ENCODE measurements around the gene SLC6A16.
"Not testable (repeated sequence)": the region's sequence is repeated elsewhere in the genome, so short reads cannot be mapped to it uniquely, and the experiment has no call there.

Gene SLC6A16

DNA sequence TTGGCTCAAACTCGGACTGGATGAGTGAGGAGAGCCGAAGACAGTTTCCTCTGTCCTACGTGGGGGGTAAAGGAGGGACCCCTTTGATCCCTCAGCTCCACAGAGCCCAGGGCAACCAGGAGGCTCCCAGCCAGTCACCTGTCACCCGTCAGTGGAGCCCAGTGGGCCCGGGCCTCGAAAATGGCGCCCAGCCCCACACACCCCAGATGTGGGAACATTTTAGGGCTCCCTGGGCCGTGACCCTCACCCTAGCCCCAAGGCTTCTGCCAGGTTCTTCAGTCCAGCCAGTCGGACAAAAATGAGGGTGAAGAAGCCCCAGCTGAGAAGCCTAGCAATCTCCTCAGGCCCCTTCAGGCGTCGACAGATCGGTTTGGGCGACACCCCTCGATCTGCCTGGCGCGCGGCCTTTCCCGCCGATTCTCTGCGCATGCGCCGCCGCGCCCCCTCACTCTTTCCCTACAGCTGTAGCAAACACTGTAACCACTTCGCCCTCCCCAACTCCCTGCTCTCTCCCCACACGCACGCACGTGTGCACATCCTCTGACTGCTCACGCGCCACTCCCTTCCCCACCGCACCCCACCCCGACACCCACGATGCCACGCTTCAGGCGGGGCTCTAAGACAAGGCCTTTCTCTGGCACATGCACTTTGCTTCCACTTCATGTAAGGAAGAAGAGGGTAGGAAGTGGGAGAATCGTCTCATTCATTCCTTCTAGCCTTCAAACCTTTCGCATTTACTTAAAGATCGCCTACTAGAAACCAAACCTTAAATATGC, at the start of gene SLC6A16:
Gene SLC6A16 (minus strand): TSS at position 391 of the 776 bp plus-strand sequence. CDS start 13,844 bp downstream, outside the sequence.
- no peak for DNase-seq

DNA sequence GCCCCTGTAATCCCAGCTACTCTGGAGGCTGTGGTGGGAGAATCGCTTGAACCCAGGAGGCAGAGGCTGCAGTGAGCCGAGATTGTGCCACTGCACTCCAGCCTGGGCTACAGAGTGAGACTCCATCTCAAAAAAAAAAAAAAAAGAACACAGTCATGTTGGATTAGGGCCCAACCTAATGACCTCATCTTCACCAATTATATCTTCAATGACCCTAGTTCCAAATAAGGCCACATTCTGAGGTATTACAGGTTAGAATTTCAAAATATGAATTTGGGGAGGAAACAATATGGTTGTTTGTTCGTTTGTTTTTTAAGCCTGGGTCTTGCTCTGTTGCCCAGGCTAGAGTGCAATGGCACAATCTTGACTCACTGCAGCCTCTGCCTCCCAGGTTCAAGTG, 48.2 kb upstream of the SLC6A16 start:
- not testable (repeated sequence) for DNase-seq

DNA sequence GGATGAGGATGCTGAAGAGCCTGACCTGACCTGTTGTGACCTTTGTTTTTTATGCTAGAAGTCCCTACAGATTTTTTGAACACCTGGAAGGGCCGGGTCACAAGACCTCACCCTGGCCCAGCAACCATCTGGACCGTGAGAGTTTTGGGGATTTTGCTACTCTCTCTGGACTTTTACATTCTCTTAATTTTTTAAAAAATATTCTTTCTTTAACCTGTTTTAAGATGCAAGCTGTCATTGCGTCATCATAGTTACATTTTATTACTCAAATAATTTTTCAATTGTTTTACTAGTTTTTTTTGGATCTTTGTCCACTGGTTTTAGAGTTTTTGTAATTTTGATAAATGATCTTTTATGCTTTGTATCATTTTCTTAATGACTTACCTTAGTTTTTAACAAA, 46.2 kb upstream of the SLC6A16 start:
- no peak for DNase-seq

DNA sequence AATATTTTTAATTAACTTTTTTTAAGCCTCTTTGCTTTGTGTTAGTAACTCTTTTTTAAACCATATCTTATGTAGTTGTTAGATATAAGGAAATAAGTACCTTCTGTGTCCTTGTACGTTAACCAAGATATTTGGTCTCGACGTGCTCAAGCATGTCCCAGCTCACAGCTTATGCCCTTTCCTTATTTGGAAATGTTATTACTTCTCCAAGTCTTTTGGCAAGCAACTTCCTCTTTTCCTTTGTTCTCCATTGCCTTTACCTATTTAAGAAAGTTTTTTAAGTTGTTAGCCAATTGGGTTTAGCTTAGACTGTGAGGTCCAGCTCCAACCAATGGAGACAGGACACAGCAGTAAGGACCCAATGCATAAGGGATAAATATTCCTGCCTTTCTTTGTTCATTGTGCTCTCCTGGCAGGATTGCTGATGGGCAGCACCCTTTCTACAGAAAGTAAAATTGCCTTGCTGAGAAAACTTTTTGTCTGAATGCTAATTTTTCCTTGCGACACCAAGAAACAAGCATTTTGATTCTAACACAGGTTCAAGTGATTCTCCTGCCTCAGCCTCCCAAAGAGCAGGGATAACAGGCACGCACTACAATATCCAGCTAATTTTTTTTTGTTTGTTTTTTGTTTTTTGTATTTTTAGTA, 43.8 kb upstream of the SLC6A16 start:
- DNase-seq = no peak

DNA sequence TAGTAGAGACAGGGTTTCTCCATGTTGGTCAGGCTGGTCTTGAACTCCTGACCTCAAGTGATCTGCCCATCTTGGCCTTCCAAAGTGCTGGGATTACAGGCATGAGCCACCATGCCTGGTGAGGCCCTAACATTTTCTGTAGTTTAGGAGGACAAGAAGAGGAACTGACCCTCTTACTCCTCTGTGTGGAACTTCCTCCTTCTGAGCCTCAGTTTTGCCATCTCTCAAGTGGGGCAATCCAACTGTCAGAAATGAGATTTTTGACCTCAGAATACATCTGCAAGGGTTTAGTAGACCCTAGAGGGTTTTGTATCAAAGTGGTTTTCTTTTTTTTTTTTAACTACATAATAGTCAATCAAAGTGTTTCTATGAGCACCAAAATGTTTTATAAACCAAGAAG, 41.1 kb upstream of the SLC6A16 start:
- DNase-seq = no peak

DNA sequence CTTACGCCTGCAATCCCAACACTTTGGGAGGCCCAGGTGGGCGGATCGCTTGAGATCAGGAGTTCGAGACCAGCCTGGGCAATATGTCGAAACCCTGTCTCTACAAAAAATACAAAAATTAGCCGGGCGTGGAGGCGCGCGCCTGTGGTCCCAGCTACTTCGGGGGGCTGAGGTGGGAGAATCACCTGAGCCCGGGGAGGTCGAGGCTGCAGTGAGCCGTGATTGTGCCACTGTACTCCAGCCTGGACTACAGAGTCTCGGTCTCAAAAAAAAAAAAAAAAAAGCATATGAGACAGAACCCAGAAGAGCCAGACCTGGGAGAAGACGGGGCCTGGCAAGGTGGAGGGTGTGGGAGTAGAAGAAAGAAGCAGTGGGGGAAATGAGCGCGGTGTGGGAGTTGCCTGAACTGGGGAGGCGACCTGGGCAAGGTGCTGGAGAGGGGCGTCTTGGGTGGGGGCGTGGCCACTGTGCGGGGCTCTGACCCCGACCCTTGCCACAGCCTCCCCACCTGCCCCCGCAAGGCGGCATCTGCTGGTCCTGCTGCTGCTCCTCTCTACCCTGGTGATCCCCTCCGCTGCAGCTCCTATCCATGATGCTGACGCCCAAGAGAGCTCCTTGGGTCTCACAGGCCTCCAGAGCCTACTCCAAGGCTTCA, 39.2 kb upstream of the SLC6A16 start:
- DNase-seq = no peak

DNA sequence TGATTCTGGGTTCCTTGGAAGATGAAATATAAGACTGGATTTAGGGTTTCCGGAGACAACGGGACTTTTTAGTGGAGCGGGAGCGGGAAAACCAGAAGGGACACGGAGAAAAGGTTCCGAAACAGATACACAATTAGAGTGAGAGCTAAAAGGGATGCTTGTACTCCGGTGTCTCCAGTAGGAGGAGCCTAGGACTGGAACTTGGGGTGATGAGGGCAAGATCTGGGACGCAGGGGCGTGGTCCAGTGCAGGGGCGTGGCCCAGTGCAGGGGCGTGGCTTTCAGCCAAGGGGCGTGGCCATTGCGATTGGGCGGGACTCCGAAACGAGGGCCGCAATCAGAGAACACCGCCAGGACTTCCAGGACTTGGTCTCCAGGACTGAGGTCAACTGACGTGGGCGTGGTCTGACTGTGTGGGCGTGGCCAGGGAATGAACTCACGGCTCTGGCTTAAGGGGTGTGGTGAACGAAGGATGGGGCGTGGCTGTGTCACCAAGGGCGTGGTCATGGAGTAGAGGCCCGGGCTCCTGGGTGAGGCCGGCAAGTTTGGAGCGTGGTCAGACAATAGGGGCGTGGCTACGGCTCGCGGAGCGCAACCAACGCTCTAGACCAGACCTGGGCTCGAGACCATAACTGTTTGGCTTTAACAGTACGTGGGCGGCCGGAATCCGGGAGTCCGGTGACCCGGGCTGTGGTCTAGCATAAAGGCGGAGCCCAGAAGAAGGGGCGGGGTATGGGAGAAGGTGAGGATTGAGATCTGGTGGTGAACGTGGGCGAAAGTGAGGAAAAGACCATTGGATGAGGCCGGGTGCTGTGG, 38.5 kb upstream of the SLC6A16 start, which contains the start of gene DKKL1:
Gene DKKL1 (plus strand): TSS at position 610 of the 815 bp plus-strand sequence. CDS start 122 bp downstream, at position 732.
- DNase-seq = peak; percentile 83 to 84

DNA sequence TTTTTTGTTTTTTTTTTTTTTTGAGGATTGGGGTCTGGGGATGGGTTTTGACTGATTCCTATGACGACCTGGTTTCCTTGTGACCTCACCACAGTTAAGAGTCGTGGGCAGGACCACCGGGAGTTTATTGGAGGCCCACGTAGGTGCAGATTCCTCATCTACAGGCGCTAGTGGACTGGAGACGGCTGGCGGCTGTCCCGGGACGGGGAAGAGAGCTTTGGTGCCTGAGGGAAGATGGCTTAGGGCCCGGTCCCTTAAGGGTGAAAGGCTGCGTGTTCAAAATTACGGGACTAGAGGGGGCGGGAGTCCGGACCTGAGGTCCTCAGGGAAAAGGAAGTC, 37.9 kb upstream of the SLC6A16 start:
- DNase-seq = no peak

DNA sequence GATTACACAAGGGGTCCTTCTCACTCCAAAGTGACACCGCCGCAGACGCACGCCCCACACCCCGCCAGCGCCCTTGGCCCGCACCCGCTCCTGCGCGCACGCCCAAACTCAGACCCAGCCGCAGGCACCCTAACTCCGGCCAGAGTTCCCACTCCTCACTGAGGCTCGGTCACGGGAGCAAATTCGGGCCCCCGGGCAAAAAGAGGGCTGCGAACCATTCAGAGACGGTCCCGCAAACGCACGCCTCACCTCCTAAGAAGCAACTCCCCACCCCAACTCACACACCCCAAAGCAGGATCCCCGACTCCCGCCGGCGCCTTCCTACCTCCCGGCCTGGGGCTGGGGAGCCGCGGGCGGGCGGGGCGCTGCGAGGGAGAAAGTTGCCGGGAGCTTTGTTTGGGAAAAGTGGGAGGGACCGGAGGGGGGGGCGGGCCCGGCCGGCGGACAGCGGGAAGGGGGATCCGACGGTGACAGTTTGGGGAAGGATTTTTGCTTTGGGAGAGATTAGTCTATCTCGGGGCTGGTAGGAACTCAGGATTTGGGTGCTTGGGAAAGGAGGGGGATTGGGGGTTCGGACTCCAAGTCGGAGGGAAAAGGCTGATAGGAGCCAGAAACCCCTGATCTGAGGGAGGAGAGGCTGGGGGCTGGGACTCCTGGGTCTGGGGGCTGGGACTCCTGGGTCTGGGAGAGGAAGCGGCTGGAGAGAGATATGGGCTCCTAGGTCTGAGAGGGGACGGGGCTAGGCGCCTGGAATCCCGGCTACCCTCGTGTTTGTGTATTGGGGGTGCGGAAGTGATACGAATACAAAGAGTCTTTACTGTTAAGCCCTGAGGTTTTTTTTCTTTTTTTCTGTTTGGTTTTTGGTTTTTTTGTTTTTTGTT, 37.3 kb upstream of the SLC6A16 start, which contains the start of gene TEAD2:
Gene TEAD2 (minus strand): TSS at position 369 of the 881 bp plus-strand sequence. CDS start 2,341 bp downstream, outside the sequence.
- no peak for DNase-seq

DNA sequence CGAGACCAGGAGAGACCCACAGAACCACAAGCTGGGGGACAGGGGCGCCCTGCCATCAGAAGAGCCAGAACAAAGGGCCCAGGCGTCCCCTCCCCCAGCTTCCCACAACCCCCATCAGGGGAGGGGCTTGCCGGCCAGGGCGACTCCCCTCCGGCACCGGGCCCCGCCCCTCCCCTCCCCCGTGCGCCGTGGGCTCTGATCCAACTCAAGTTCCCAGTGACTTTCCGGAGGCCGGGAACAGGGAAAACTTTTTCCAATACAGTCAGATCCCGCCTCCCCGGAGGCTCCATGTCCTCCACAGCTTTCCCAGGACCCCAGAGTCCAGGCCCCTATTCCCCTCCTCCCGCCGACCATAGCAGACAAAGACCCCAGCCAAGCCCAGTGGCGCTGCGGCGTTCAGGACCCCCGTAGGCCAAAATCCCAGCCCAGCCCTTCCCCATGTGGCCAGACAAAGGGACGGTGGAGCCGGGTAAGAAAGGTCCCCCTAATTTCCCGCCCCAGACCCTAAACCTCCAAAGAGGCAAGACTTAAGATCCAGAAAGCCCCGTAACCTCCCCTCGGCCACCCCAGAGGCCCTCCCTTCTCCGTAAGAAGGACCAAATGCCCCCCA, 36.6 kb upstream of the SLC6A16 start:
- DNase-seq = no peak

DNA sequence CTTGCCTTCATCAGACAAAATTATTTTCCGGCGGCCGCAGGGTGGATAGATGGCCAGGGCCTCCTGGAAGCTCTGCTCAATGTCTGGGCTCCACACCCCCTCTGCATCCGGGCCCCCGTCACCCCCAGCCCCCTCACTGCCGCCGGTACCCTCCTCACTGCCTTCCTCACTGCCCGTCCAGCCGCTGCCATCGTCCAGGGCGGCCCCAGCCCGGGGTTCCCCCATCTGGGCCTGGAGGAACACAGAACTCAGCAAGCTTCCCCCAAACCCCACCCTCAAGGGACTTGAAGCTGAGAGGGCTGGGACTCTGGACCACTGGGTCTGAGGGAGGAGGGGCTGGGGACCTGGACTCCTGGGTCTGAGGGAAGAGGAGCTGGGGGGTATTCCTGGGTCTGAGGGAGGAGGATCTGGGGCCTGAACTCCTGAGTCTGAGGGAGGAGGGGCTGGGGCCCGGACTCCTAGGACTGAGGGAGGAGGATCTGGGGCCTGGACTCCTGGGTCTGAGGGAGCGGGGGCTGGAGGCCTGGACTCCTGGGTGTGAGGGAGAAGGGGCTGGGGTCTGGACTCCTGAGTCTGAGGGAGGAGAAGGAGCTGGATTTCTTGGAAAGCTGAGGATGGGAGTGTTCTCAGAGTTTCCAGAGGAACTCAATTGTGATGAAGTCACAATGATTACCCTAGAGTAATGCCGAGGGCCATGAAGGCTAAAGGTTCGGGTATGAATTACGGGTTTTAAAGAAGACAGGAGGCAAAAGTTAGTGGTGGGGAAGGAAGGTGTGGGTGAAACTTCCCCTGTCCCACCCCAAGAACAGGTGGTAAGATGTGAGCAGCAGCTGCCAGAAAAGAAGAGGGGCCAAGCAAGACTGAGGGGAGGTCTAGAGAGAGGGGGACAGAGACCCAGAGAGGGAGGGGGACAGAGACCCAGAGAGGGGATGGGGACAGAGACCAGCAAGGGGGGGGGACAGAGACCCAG, 35.1 kb upstream of the SLC6A16 start:
- no peak for DNase-seq

DNA sequence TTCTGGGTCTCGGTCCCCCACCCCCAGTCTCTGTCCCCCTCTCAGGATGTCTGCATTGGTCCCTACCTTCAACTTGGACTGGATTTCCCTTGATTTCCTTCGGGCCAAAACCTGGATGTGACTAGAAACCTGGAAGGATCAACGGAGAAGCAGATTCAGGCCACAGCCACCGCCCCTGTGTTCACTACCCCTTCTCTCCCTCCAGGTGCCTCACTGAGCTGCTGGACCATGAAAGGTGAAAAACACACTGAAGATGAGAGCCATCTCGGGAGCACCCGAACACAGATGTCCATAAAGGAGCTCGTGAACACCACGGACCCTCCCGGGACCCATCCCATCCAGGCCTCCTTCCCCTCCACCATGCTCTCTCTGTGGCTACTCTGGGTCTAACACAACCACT, 32.2 kb upstream of the SLC6A16 start:
- no peak for DNase-seq

DNA sequence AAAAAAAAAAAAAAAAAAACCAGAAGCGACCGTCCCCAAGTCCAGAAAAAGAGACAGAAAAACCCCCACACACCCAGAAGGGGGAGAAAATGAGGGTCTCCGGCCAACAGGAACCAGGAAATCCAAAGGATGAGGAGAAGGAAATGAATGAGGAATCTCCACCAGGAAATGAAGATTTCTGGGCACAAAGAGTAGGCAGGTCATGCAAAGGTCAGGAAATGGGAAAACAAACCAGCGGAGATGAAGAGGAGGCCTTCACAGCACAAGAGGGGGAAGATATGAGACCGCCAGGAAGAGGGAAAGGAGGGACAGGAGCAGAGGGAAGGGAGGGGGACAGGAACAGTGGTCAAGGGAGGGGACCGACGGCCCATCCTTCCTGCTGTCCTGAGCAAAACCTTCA, 31.4 kb upstream of the SLC6A16 start:
- DNase-seq = no peak

DNA sequence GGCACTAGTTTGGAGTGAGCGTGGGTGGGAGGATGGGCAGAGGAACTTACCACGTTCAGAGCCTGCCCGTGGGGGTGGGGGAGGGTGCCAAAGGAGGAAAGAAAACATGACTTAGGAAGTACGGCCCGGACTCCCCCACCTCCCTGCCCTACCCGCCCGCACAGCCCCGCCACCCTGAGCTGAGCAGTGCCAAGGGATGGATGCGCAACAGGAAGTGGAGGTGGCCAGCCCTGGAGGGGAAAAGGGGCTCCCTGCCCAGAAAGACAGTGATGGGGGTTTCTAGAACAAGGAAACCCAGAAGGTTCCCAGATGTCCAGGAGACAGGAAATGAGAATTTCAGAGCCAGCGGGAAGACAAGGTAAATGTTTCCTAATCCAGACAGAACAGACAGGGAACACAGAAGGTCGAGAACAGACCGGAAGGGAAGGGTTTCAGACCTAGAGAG, 30.9 kb upstream of the SLC6A16 start:
- no peak for DNase-seq

DNA sequence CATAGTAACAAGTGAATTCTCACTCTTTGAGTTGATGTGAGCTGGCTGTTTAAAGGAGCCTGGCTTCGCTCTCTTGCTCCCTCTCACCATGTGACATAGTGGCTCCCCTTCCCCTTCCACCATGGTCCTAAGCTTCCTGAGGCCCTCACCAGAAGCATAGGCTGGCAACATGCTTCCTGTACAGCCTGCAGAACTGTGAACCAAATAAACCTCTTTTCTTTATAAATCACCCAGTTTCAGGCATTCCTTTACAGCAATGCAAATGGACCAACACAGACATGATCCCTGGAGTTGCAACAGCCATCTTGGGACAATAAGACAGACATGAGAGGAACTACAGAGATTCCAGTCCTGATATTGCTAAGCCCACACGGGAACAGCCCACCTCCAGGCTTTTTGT, 24.6 kb upstream of the SLC6A16 start:
- no peak for DNase-seq

DNA sequence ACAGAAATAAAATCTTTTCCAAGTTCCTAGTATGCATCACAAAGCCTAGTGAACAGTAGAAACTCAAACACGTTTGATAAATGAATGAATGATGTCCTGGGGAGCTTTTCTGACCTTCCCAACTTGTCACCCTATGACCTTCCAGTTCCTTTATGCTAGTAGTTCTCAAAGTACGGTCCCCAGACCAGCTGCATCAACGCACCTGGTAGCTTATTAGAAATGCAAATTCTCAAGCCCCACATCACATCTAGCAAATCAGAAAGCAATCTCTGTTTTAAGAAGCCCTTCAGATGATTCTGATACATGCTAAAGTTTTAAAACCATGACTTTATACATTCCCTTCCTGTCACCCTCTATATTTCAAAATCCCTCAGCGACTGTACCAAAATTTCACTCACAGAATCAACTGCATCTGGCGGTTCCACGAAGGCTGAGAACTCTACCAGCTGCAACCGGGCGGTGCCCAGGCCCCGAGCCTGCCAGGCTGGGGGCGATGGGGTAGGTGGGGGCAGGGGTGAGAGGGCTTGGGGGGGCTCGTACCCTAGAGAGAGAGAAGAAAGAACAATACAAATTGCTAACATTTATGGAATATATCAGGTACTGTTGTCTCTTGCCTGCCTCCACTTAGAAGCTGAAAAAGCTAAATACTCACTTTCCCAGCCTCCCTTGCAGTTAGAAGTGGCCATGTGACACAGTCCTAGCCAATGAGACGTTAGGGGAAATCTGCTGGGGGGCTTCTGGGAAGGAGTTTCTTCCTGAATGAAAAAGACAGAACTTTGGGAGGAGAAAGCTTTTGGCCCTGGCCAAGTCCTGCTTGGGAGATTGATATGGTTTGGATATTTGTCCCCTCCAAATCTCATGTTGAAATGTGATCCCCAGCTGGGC, 23.6 kb upstream of the SLC6A16 start:
- no peak for DNase-seq

DNA sequence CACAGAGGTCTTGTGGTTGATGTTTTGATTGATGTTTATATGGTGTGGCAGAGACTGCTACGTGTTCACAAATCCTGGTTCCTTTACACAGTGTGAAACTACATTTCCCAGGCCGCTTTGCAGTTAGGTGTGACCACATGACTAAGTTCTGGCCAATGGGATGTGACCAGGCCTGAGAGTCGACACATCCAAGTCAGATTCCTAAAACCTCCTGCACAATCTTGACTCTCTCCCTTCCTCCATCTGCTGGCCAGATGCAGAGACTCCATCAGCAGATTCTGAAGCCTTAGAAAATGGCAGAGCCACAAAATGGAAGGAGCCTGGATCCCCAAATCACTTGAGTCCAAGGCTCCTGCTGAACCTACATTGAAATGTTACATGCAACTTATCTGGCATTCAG, 22.8 kb upstream of the SLC6A16 start:
- DNase-seq = no peak

DNA sequence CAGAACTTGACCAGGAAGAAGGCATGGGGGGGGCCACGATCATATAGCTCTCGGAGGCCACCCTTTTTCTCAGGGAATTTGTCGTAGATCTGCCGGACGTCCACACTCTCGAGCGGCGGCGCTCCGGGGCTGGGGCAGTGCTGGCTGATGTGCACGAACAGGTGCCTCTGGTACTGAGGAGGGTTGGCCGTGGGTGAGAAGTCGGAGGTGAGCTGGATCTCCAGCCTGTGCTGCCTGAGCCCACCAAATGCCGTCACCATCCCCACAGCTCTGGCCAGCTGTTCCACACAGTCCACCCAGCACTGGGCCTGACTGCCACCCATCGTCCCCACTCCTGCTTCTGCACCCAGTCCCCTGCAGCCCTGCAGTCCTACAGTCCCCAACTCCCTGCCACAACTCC, 22.2 kb upstream of the SLC6A16 start:
- no peak for DNase-seq

Measured in stimulated activated CD4-positive, alpha-beta T cell treated with anti-CD3 and anti-CD28 coated beads, Interleukin-2, amount 100 ng/mL, for 48 hours (primary cell).